ENCODE data around the gene AMDHD2. TPM values are rescaled to one million over a fixed set of nuclear protein-coding genes. Genes with fewer than 3 reads are reported as not detected.

The AMDHD2 gene
- total and polyA plus RNA-seq, 2 of the 13 experiments (the other 11 are each of a cell fraction or from before 2014, with no cell fraction given): 33.5 to 39.1 TPM

- no peaks in the 10 kb centered on the region for H3K9me3 ChIP-seq (ENCODE audit: low read length)
These were observed 27.9 kb upstream of the AMDHD2 start for GRCh38 chr16:2492292-2492691.

More at GRCh38 chr16:2492292-2492691, 27.9 kb upstream of the AMDHD2 start:
- 91% methylated on average over 13 of the region's 13 CpGs for WGBS (ENCODE audit: low lambda C conversion rate)
- H3K27me3 ChIP-seq (ENCODE audit: control insufficient read depth in 1 of 2, insufficient read depth in 2 of 2, low read length in 2 of 2): no peaks in the 10 kb centered on the region
- no peak overlapping the region for H3K9ac ChIP-seq (ENCODE audit: insufficient read depth, low read depth, low read length)
- POLR2A ChIA-PET: no interaction called here
- no peak overlapping the region for H3K4me3 ChIP-seq (replicated peaks in 1 of 3; ENCODE audit: insufficient read depth in 1 of 3, low read depth in 2 of 3, low read length in 3 of 3)
- FAIRE-seq (no peak), DNase-seq (ENCODE audit: low spot score) (no peak), ATAC-seq (no peak)
- peaks cover 27% of the 10 kb centered on the region for H3K4me1 ChIP-seq (ENCODE audit: insufficient read depth, low read length)
- intact Hi-C loops (cut with micrococcal nuclease; ENCODE audit: unreplicated experiment): no loop called here
- CTCF ChIA-PET (ENCODE audit: low intra/inter-chr PET ratio, low total read pairs): no interaction called here
- H3K79me2 ChIP-seq (ENCODE audit: insufficient read depth, low read length): peaks cover 9% of the 10 kb centered on the region
- no peak overlapping the region for H3K27ac ChIP-seq (ENCODE audit: extremely low read length, insufficient read depth, low read length)
- no peak overlapping the region for H2AFZ ChIP-seq (ENCODE audit: low read length)
- H4K20me1 ChIP-seq (ENCODE audit: insufficient read depth, low read length): peaks cover 9% of the 10 kb centered on the region; the same call in 1 of the 2 replicates
- no peak for TF ChIP-seq RBM22 (optimal IDR thresholded peaks at IDR 0.05; ENCODE audit: low read length)
- no peak for TF ChIP-seq ZGPAT (CRISPR knock-in tag; IDR thresholded peaks at IDR 0.05)
- TF ChIP-seq PREB (CRISPR knock-in tag; IDR thresholded peaks at IDR 0.05): no peak
- TF ChIP-seq E2F1 (CRISPR knock-in tag; IDR thresholded peaks at IDR 0.05): no peak
- no peak for TF ChIP-seq ZBTB1 (CRISPR knock-in tag; IDR thresholded peaks at IDR 0.05; ENCODE audit: borderline replicate concordance)
- no peak for TF ChIP-seq RXRA (CRISPR knock-in tag; IDR thresholded peaks at IDR 0.05)
- no peak for TF ChIP-seq PITX1 (CRISPR knock-in tag; IDR thresholded peaks at IDR 0.05)
- TF ChIP-seq ZMYM2 (CRISPR knock-in tag; IDR thresholded peaks at IDR 0.05): no peak
- no peak for TF ChIP-seq ZNF333 (CRISPR knock-in tag; IDR thresholded peaks at IDR 0.05; ENCODE audit: borderline replicate concordance)
- no peak for TF ChIP-seq NR1H2 (CRISPR knock-in tag; IDR thresholded peaks at IDR 0.05; ENCODE audit: borderline replicate concordance, low read depth)
- no peak for TF ChIP-seq SMAD9 (CRISPR knock-in tag; IDR thresholded peaks at IDR 0.05)
- TF ChIP-seq FOXO1 (CRISPR knock-in tag; IDR thresholded peaks at IDR 0.05): no peak
- no peak for TF ChIP-seq CCDC6 (CRISPR knock-in tag; IDR thresholded peaks at IDR 0.05)
- TF ChIP-seq NCOA2 (CRISPR knock-in tag; IDR thresholded peaks at IDR 0.05): no peak
- TF ChIP-seq ZNF343 (CRISPR knock-in tag; IDR thresholded peaks at IDR 0.05): no peak
- no peak for TF ChIP-seq FOXJ3 (CRISPR knock-in tag; IDR thresholded peaks at IDR 0.05; ENCODE audit: borderline replicate concordance)
- TF ChIP-seq ZSCAN25 (CRISPR knock-in tag; IDR thresholded peaks at IDR 0.05): no peak
- no peak for TF ChIP-seq HNRNPK (IDR thresholded peaks at IDR 0.05; ENCODE audit: low read depth, low read length, poor library complexity, severe bottlenecking)
- in situ Hi-C loops (cut with HindIII; ENCODE audit: extremely low pct_ligation_motif_present, low pct_unique_long_range_greater_than_20kb): no loop called here
- peaks cover 9 to 14% of the 10 kb centered on the region in 2 experiments; a peak in 4 of 5 replicates for H3K36me3 ChIP-seq (replicated peaks in 1 of 2; ENCODE audit: control insufficient read depth in 1 of 2, insufficient read depth in 2 of 2, low read length in 2 of 2)
- H3K4me2 ChIP-seq (ENCODE audit: low read depth, low read length): no peak overlapping the region
- BruUV-seq (replicated peaks): no TSS peak
